ENCODE results near the gene IFNGR1.
"Not testable (repeated sequence)": the region's sequence is repeated elsewhere in the genome, so short reads cannot be mapped to it uniquely, and the experiment has no call there.

IFNGR1 gene

GRCh38 chr6:137235686-137236085 lies 16.5 kb upstream of the IFNGR1 start:
- DNase-seq: no peak

GRCh38 chr6:137233911-137234863 lies 15.0 kb upstream of the IFNGR1 start:
- DNase-seq: no peak

- no peak for DNase-seq
Measured at GRCh38 chr6:137231895-137232294, 12.7 kb upstream of the IFNGR1 start.

GRCh38 chr6:137230956-137231555 lies 11.9 kb upstream of the IFNGR1 start:
- no peak for DNase-seq

- no peak for DNase-seq
Measured at GRCh38 chr6:137230547-137230946, 11.4 kb upstream of the IFNGR1 start.

- no peak for DNase-seq
Measured at GRCh38 chr6:137229075-137229759, 10.0 kb upstream of the IFNGR1 start.

- DNase-seq: no peak
Measured at GRCh38 chr6:137227871-137228302, 8.7 kb upstream of the IFNGR1 start.

- no peak for DNase-seq
Measured at GRCh38 chr6:137226697-137227096, 7.5 kb upstream of the IFNGR1 start.

- no peak for DNase-seq
Measured at GRCh38 chr6:137224799-137225198, 5.6 kb upstream of the IFNGR1 start.

- DNase-seq: no peak
Measured at GRCh38 chr6:137223370-137224131, 4.4 kb upstream of the IFNGR1 start.

GRCh38 chr6:137222381-137222780 lies 3.2 kb upstream of the IFNGR1 start:
- DNase-seq: no peak

GRCh38 chr6:137219664-137220252 lies 573 bp upstream of the IFNGR1 start:
- DNase-seq: no peak

GRCh38 chr6:137218473-137218916 lies 690 bp downstream of the IFNGR1 start:
- no peak for DNase-seq

- no peak for DNase-seq
Measured at GRCh38 chr6:137217801-137218472, 1.2 kb downstream of the IFNGR1 start.

- DNase-seq: no peak
Measured at GRCh38 chr6:137216875-137217553, 2.2 kb downstream of the IFNGR1 start.

GRCh38 chr6:137216106-137216505 lies 3.1 kb downstream of the IFNGR1 start:
- DNase-seq: no peak

- DNase-seq: not testable (repeated sequence)
Measured at GRCh38 chr6:137215630-137216029, 3.6 kb downstream of the IFNGR1 start.

- no peak for DNase-seq
Measured at GRCh38 chr6:137214931-137215330, 4.3 kb downstream of the IFNGR1 start.

- DNase-seq: no peak
Measured at GRCh38 chr6:137213813-137214212, 5.4 kb downstream of the IFNGR1 start.

GRCh38 chr6:137213331-137213740 lies 5.8 kb downstream of the IFNGR1 start:
- DNase-seq: no peak

- no peak for DNase-seq
Measured at GRCh38 chr6:137211910-137212309, 7.3 kb downstream of the IFNGR1 start.

All from NCI-H1694 (cell line).